ENCODE data around the gene TUBGCP2.
A peak's percentile ranks its signal among the peaks of the same experiment; 100 is the strongest.

Gene TUBGCP2, protein sequence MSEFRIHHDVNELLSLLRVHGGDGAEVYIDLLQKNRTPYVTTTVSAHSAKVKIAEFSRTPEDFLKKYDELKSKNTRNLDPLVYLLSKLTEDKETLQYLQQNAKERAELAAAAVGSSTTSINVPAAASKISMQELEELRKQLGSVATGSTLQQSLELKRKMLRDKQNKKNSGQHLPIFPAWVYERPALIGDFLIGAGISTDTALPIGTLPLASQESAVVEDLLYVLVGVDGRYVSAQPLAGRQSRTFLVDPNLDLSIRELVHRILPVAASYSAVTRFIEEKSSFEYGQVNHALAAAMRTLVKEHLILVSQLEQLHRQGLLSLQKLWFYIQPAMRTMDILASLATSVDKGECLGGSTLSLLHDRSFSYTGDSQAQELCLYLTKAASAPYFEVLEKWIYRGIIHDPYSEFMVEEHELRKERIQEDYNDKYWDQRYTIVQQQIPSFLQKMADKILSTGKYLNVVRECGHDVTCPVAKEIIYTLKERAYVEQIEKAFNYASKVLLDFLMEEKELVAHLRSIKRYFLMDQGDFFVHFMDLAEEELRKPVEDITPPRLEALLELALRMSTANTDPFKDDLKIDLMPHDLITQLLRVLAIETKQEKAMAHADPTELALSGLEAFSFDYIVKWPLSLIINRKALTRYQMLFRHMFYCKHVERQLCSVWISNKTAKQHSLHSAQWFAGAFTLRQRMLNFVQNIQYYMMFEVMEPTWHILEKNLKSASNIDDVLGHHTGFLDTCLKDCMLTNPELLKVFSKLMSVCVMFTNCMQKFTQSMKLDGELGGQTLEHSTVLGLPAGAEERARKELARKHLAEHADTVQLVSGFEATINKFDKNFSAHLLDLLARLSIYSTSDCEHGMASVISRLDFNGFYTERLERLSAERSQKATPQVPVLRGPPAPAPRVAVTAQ

DNA sequence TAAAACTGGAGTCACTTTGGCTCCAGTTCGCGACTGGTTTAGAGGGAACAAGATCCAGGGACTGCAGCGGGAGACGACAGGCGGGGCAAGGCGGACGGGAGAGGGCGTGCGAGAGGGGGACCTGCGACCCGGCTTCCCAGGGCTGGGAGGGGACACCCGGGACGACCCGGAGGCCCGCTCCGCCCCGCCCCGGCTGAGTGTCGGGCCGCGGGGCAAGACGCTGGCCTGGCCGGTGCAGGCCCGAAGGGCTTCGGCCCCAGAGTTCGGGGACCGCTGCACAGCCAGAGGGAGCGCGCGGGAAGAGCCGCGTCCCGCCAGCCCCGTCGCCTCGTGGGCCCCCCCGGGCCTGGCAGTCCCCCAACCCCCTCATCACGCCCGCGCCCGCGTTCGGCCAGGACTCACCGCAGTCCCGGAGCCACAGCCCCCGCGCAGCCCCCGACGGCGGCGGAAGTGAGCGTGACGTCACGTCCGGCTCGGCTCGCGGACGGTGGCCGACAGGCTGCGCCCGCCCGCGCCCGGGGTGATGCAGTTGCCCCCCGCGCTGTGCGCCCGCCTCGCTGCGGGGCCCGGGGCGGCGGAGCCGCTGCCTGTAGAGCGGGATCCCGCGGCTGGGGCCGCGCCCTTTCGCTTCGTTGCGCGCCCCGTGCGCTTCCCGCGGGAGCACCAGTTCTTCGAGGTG lies at the start of gene TUBGCP2, which contains the start of gene ZNF511:
TSS of gene TUBGCP2 (minus strand) at position 452 of the 679 bp plus-strand sequence. CDS start 5,931 bp downstream, outside the sequence.
TSS of gene ZNF511 (plus strand) at position 494 of the 679 bp plus-strand sequence. CDS start at position 524, 30 bp downstream.
- Histone ChIP-seq H3K4me3 (peak within 1 kb of the TSS; percentile 69 to 100 (median 95)), H3K27ac (peak within 1 kb of the TSS; percentile 88 to 100 (median 98))

DNA sequence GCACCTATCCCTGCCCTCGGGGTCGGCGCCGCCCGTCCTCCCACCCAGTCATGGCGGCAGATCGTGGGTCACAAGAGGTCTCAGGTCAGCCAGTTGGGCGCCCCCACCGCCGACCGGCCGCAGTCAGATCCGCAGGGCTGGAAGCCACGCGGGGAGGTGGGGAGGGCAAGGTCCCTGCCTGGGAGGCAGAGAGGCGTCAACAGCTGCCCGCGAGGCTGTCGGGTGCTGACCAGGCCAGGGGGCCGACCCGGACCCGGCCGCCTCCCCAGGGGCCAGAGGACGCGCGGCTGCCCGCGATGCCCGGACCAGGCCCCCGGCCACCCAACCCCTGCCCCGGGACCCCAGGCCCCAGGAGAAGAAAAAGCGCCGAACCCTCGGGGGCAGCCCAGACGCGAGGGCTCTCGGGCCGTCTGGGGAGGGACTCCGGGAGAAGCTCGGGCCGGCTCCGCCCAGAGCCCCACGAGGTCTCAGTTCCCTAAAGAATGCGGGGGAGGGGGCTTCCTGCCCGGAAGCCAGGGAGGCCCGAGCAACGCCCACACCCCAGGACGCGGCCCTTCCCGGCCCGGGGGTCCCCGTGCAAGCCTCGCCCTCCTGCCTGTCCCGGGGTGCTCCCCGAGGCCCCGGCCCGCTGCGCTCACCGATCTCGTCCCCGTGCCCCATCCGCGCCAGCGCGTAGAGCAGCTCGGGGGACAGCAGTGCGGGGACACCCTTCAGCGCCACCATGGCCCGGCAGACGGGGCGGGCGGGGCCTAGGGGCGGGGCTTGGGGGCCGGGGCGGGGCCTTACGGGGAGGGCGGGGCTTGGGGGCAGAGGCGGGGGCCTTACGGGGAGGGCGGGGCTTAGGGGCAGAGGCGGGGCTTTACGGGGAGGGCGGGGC lies 48.9 kb upstream of the TUBGCP2 start, which contains the start of gene FUOM:
TSS of gene FUOM (minus strand) at position 735 of the 877 bp plus-strand sequence. CDS start at position 723, 12 bp downstream.
- H3K4me3 ChIP-seq: peak within 1 kb of the TSS; percentile 37 to 75 (median 58)
- H3K27ac ChIP-seq: peak within 1 kb of the TSS in 20 of 21 experiments; percentile 4 to 86 (median 69)

DNA sequence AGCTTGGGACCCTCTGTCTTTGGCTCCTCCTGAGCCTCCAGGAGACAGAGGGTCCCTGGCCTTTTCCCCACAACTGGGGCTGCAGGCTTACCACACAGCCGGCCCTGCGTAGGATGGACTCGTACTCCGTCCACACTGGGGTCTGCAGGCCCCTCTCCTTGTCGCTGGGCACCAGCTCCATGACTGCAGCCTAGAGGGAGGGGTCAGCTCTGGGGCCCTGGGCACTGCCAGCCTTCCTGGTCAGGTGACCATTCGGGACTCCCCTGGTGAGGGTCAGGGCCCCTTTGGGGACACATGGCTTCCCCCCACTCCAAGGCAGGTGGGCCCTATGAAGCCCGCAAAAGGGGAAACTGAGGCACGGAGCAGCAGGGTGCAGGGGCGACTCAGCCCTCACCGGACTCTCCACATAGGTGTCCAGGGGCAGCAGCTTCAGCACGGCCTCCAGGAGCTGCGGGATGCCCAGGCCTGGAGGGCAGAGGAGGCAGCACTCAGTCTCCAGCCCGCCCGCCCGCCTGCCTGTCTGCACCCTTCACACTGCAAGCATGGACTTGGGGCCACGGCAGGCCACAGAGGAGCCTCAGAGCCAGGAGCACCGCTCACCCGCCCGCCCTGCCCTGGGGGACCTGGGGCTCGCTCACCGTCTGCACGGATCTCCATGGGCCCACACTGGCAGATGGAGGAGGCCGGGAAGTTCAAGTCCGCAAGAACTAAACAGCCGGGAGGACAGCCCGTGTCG lies 48.0 kb upstream of the TUBGCP2 start:
- Histone ChIP-seq H3K27ac (peak overlapping the region in 17 of 21 experiments; percentile 56 to 86 (median 70)), H3K4me3 (peak overlapping the region; percentile 37 to 75 (median 58))

DNA sequence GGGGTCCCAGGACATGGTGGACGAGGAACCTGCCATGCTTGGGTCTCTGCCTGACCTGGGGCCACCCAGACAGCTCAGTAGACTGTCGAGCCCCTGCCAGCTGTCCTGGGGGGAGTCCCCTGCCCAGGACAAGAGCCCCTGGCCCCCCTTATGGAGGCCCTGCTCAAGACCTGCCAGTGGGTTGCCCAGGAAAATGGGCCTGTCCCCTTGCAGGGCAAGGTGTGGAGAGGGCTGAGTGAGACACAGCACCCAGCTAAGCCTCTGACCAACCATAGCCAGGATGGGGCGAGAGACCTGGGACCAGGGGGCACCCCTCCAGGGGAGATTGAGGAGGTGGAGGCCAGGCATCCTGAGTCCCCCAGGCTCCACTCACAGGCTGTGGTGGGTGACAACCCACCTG lies 47.3 kb upstream of the TUBGCP2 start:
- Histone ChIP-seq H3K4me3 (no peak overlapping the region), H3K27ac (no peak overlapping the region)

DNA sequence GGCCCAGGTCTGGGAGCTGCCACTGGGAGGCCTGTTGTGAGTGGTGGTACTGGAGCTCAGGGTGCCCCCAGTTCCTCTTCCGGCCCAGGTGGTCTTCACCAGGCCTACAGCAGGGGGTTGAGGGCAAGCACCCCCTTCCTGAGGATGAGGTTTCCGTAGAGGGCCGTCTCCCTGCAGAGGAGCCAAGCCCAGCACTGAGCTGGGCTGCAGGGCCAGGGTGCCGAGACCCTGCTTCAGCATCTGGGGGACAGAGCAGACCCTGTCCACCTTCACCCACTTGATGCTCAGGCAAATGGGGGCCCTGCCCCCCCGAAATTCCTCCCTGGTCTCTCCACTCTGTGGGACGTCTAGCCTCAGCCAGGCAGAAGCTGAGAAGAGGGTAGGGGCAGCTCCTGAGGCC lies 46.6 kb upstream of the TUBGCP2 start:
- Histone ChIP-seq H3K27ac (no peak overlapping the region), H3K4me3 (no peak overlapping the region)

DNA sequence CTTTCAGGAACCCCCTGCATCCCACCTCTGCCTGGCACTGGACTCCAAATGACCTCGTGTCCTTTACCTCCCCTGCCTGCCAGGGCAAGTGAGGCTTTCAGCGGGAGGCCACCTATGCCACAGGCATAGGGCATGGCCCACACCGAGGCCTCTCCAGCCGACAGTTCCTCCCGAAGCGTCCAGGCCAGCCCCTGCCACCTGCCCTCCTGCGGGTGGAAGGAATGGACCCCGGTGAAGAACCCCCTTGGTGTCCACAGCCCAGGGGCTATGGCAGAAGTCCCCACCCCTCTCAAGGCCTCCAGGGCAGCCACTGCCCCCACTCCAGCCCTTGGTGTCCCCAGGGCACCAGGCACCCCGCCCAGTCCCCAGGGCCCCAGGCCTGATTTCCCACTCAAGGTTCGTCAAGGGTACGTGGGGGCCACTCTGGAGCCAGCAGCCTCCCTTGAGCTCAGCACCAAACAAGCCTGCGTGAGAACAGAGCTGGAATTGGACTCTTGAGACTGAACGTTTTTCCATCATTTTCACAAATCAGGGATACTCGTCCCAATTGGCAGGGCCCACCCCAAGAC lies 46.1 kb upstream of the TUBGCP2 start:
- Histone ChIP-seq H3K4me3 (no peak overlapping the region), H3K27ac (no peak overlapping the region)

DNA sequence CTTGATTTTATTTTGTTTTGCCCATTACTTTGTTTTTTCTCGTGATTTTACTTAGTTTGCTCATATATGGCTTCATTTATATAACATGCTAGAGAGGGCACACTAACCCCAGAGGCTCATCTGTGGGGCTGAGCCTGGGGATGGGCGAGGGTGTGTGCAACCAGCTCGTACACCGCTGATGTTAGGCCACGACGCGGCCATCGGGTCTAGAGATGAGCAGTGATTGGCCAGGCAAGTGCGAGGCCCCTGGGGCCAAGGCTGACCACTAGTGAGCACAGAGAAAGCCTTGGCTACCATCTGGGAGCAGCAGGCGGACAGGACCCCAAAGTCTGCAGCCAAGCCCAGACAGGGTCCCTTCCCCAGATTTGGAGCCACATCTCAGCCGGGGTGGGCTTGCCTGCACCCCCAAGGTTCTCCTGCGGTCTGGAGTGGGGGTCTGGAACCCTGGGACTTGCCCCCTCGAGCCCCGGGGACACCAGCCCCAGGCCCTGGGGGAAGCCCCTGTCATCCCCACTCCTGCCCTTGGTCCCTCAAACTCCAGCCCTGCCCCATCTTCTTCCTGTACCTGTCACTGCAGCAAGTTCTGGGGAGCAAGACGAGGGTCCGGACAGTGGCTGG lies 45.4 kb upstream of the TUBGCP2 start:
- Histone ChIP-seq H3K4me3 (no peak overlapping the region), H3K27ac (no peak overlapping the region)

DNA sequence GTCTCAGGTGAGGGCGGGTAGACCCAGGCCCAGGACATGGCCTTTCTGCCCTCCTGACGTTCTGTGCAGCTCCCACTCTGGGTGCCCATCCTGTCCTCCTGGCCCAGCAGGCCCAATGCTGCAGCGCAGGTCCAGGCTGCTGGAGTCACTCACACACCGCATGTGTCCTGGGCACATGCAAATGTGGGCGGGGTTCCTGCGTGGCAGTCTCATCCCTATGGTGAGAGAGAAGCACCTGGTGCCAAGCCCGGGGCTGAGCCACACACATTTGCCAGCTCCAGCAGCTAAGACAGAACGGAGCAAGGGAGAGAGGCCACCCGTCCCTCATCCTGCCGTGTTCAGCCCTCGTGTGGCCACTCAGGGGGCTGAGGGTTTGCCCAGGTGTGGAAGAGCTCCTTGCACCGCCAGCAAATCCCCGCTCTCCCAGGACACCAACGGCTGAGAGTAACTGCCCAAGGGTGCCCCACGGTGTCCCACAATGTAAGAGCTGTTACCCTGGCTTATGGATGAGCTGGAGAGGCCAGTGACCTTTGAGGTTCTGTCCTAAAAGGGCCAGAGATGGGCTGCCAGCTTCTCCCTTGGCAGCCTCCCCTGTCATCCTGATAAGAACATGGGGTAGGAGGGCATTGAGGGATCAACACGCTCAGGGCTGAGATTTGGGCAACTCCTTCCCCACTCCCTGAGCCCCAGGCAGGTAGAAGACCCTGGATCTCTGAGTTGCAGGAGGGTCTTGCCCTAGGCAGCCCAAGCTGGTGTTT lies 44.7 kb upstream of the TUBGCP2 start:
- H3K4me3 ChIP-seq: no peak overlapping the region
- no peak overlapping the region for H3K27ac ChIP-seq

DNA sequence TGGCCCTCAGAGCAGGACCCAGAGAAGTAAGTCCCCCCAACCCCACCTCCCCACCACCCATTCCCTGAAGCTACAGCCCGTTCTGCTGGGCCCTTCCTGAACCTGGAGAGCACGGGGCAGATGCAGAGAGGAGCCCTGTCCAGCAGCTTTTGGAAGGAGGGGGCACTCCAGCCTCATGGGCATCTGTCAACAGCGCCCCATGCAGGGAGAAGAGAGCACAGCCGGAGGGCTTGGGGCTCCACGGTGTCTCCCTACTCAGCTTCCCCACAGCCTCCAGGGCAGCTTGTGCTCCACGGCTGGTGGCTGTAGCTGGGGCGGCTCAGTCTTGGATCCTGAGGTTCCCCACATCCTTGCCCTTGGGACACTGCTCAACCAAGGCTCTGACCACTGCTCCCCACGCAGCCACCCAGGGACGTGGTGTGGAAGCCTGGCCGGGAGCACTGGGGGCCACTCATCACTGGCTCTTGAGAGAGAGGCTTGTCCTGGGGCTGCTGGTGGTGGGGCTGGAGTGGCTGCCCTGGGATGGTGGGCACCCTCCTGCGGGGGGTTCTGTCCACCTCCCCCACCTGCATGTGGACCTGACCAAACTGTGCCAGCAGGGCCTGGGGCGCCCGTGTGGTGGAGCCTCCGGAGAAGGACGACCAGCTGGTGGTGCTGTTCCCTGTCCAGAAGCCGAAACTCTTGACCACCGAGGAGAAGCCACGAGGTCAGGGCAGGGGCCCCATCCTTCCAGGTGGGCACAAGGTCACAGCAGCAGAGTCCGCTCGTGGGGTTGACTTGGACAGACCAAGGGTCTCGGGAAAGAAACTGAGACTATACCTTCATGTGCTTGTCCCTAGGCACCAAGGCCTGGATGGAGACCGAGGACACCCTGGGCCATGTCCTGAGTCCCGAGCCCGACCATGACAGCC lies 43.0 kb upstream of the TUBGCP2 start:
- Histone ChIP-seq H3K27ac (no peak overlapping the region), H3K4me3 (no peak overlapping the region)

DNA sequence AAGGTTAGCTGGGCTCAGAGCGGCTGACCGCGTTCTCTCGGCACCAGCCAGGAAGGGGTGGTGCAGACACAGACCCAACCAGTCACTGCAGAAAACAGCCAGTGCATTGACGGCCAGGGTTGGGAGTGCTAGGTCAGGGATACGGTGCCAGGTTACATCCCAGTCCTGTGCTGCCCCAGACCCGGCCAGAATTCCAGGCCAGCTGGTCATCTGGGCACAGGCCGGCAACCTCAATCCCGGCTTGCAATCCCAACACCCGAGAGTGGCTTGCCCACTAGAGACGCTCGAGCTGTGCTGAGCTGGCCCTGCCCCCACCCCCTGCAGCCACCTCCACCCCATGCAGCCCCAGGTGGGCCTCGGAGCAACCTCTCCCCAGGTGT lies 42.3 kb upstream of the TUBGCP2 start:
- Histone ChIP-seq H3K27ac (no peak overlapping the region), H3K4me3 (no peak overlapping the region)

DNA sequence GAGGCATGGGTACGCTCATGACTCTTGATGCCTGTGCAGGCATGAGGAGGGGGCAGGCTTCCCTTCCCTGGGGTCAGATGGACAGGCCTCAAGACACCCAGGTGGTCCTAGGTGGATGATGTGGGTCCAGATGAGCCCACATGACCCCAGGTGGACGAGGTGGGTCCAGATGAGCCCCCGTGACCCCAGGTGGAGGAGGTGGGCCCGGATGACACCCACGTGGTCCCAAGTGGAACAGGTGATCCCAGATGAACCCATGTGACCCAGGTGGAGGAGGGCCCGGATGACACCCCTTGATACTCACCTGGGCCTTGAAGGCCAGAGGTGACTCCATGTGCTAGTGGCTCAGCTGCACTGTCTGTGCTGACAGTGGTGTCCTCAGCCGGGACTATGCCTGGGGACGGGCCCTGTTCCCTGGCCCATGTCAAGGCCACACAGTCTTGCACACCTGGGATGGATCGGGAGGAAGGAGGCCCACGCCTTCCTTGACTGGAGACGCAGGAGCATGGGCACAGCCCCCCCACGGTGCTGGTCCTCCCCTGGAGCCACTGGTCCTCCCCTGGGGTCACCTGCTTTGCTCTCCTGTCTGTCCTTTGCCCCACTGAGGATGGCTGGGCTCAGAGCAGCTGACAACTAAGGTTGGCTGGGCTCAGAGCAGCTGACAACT lies 41.7 kb upstream of the TUBGCP2 start:
- no peak overlapping the region for H3K4me3 ChIP-seq
- no peak overlapping the region for H3K27ac ChIP-seq

DNA sequence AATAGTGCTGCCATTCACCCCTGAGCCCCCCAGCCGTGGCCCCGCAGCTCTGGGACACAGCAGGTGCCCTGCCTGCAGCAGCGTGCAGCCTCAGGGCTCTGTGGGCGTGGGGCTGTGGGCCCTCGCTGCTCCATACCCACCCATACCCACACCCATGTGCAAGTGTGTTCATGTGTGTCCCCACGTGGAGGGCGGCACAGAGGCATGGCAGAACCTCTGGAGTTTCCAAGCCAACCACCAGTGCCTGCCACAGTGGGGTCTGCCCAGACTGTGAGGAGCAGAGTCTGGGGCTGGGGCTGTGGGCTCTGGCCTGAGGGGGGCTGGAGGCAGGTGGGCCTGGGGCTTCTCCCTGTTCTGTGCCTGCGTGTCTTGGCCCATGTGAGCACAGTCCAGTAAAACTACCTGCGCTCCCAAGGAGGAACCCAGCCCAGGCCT lies 40.9 kb upstream of the TUBGCP2 start:
- Histone ChIP-seq H3K27ac (no peak overlapping the region), H3K4me3 (no peak overlapping the region)

DNA sequence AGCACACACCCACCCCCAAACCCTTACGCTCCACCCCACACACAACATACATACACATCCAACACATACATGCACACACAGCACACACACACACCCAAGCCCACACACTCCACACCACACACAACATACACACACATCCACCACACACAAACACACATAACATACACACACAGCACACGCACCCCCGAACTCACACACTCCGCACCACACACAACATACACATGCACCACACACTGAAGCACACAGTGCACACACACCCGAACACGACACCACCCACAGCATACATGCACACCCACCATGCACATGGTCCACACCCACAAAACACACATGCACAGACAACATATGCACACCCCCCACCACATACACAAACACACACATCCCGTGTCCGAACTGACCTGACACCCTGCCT lies 40.5 kb upstream of the TUBGCP2 start:
- no peak overlapping the region for H3K27ac ChIP-seq
- no peak overlapping the region for H3K4me3 ChIP-seq

DNA sequence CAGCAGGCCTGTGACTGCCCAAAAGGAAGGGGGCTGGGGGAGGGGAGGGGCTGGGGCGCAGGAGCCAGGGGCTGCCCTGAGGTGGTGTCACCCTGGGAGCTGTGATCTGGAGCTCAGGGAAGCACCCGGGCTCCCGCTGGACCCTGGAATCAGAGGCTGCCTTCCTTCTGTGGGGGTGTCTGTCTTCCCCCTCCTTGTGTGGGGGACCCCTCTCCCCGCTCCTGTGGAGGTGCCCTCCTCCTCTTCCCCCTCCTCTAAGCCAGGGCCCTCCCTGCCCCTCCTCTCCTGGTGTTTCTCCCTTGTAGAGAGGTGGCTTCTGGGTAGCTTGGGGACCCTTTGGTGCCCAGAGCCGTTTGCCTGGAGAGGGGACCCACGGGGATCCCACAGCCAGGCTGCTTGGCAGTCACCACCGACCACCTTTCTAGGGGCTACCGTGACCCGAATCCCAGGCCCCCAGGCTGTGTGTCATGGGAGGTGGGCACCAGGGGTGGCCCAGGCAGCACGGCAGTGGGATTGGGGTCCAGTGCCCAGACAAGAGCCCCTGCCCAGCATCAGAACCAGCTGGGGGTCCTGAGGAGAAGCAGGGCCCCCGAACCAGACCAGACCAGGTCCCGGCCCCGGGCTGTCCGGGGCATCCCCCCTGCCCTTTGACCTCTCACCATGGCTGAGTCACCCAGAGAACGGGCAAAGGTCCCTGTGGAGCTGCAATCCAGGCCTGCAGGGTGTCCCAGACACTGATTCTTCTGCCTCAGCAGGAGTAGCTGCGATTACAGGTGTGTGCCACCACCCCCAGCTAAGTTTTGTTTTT lies 39.2 kb upstream of the TUBGCP2 start:
- H3K27ac ChIP-seq: no peak overlapping the region
- no peak overlapping the region for H3K4me3 ChIP-seq
